Right renal pelvis (tissue), 4 donors: ENCODE data around the gene CAPZB. TPM values are rescaled to one million over a fixed set of nuclear protein-coding genes. Genes with fewer than 3 reads are reported as not detected.
"Not testable (repeated sequence)": the region's sequence is repeated elsewhere in the genome, so short reads cannot be mapped to it uniquely, and the experiment has no call there.

Experiments used
- DNase-seq, 4 donors: peaks; one replicate each; pipeline ENCODE4 v3.0.0-alpha.2; 2013; ENCODE audit warnings: low read depth in 4 of 4, low spot score in 3 of 4, missing footprints in 1 of 4
- polyA plus RNA-seq, 4 donors: library from polyadenylated mRNA; unstranded; fragments of 120-200 nt; gene quantifications; one replicate each; pipeline ENCODE4 v1.2.1, GENCODE V29; 2013; ENCODE audit not compliant: insufficient read length in 4 of 4

CAPZB gene
- polyA plus RNA-seq, 4 donors: 248 to 277 (median 264) TPM

DNA sequence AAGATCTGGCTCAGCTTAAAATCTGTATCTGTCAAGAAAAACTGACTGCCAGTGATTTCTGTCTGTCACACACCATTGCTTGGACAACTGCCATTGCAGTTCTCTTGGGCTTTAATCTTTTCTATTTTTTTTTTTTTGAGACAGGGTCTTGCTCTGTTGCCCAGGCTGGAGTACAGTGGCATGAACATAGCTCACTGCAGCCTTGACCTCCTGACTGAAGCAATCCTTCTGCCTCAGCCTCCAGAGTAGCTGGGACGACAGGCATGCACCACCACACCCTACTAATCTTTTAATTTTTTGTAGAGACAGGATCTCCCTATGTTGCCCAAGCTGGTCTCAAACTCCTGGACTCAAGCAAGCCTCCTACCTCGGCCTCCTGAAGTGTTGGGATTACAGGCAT is 14.5 kb upstream of the CAPZB start:
- DNase-seq: not testable (repeated sequence)

DNA sequence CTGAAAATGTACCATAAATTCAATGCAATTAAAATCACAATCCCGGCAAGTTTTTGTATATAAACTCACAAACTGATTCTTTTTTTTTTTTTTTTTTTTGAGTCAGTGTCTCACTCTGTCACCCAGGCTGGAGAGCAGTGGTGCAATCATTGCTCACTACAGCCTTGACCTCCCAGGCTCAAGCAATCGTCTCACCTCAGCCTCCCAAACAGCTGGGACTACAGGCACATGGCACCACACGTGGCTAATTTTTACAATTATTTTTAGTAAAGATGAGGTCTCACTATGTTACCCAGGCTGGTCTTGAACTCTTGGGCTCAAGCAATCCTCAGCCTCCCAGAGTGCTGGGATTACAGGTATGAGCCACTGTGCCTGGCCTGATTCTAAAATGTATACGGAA is 12.1 kb upstream of the CAPZB start:
- not testable (repeated sequence) for DNase-seq

DNA sequence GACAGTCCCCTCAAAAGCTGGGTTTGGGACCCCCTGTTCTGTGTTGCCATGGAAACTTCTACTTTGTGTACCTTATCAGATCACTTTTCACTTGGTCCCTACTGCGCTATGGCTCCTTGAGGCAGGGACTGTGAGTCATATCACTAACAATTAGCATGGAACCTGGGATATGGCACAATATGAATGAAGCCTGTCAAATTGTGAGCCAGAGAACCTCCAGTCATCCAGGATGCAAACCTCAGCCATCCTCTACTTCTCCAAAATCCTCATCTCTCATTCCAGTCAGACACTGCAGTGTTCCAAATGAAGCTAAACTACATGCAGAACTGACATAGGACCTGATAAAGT is 11.2 kb upstream of the CAPZB start:
- DNase-seq: no peak

DNA sequence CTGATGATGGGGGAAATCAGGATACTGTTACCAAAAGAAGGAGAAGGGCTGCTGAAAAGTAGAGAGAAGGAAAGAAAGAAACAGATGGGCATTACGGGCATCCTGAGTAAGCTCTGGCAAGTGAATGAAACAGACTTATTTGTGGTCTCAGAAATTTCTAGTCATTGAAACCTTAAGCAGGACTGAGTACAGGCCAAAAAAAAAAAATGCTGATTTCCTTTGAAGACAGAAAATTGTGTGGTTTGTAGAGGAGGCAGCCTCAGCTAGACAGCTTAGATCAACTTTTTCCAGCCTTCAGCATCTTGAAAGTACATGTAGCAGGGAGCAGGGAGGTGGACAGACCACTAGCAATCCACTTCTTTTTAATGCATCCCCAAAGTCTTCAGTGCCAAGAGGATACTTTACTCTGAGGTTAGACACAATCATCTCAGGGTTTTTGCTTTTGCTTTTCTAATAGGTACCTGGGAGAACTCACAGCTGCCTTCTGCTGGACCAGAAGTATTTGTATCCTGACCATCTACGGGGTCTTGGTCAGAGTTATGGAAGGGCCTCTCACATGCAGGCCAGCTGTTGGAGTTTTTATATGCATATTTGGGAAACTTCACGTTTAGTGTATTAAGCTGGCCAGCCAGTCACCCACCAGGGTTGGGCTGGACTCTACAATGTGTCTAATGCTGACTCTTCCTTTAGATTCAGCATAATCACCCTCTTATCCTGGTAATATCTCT is 10.6 kb upstream of the CAPZB start:
- no peak for DNase-seq

DNA sequence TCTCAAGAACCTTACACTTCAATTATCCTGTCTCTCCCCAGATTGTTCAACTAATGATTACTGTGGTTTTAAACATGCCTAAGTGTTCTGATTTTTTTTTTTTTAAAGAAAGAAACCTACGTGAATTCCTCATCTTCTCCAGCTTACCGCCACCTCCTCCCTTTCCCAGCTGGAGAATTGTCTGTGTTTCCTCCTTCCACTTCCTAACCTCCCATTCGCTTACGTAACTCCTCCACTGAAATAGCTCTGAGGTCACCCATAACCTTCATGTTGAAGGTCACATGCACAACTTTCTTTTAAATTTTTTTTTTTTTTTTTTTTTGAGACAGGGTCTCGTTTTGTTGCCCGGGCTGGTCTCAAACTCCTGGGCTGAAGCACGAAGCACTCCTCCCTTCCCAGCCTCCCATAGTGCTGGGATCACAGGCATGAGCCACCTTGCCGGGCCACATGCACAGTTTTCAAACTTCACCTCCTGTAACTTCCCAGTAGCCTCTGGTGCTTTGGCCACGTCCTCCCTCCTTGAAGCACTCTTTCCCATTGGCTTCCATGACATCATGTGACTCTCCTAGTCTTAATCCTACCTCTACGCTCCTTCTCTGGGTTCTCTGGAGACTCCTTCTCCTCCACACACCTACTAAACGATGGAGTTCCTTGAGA is 9.8 kb upstream of the CAPZB start:
- DNase-seq: no peak

DNA sequence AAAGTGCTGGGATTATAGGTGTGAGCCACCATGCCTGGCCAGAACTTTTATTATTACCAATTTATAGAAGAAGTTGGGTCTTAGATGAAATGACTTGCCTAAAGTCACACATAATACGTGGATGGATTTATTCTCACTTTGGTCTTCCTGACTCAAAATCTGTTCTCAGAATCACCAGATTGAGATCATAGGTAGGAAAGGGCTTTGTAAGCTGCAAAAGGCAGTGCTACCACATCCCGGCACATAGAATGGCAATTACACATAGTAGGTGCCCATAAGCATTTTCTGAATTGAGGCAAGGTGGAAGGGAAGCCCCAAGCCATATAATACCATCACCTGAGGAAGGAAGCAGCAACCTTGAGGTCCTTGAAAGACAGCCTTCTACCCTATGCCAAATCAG is 8.2 kb upstream of the CAPZB start:
- no peak for DNase-seq

DNA sequence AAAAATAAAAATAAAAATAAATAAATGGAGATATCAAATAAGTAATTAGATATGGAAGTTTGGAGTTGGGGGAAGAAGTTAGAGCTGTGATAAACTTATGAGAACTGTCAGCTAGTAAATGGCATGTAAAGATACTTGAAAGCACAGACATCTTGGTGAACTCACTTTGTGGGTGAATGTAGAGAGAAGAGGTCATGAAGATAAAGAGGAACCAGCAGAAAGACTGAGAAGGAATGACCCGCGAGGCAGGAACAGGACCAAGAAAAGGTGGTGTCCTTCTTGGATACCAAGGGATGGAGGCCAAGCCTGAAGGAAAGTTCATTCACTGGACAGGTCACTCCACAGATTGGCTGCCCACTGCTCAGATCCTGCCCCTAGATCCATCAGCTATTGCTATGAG is 4.7 kb upstream of the CAPZB start:
- DNase-seq: no peak

DNA sequence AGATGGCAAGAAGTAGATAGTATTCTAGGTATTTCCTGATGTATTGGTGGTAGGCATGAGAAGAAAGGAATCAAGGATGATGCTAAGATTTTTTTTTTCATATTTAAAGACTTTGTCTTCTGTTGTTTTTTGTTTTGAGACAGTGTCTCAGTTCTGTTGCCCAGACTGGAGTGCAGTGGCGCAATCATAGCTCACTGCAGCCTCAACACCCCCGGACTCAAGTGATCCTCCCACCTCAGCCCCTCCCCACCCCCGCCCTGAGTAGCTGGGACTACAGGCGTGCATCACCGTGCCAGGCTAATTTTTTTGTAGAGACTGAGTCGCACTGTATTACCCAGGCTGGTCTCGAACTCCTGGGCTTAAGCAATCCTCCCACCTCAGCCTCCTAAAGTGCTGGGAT is 2.8 kb upstream of the CAPZB start:
- DNase-seq: no peak

DNA sequence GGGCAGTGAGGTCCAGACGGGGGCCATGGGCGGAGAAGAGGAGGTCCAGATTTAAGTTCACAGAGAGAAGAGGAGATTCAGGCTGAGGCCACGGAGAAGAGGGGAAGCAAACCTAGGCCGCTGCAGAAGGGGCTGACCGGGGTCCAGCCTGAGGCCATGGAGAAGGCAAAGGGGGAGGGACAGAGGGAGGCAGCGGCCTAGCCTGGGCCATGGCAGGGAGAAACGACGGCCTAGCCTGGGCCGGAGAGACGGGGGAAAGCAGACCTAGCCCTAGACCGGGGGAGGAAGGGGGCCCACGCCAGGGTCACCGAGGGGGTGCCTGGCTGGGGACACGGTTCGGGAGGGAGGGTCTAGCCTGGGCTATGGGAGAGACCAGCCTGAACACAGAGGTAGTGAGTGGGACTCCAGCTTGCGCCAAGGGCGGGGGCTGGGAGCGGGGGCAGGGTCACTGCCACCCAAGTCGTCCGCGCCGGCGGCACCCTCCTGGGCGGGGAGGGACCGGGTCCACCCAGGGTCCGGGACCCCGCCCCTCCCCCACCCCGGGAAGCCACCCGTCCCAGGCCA is 459 bp downstream of the CAPZB start:
- DNase-seq: no peak

DNA sequence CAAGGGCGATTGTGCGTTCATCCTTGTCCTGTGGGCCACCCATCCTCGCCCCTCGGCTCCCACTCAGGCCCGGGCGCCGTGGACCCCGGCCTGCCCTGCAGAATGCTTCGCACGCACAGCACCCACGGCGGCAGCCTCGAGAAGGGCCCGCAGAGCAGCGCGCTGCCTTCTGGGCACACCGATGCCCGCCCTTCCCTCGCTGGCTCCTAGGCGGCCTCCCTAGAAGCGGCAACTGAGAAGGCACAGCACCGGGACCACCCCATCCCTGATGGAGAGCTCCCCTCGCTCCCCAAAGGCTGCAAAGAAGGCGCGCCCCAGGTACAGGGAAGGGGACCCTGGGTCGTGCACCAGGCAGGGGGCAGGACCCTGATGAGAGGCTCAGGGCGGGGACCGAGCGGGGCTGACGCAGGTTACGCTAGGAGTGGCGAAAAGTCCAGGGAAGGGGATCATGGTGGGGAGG is 971 bp downstream of the CAPZB start:
- DNase-seq: no peak

DNA sequence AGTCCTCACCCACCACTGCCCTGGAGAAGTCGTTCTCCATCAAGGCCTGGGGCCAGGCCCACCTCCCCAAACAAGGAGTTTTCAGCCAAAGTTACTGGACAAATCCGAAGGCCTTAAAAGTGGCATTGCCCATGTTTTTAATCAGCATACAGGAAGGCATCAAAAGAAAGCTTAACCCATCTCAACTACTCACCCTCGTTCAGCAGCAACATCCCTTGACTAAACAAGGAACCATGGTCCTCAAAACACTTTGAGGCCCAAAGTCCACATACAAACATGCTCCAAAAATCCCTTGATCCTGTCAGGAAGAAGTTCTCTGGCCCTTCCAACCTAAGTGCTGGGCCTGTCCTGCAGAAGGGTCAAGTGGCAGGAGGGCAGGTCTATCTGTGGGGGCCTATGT is 1.6 kb downstream of the CAPZB start:
- DNase-seq: no peak

DNA sequence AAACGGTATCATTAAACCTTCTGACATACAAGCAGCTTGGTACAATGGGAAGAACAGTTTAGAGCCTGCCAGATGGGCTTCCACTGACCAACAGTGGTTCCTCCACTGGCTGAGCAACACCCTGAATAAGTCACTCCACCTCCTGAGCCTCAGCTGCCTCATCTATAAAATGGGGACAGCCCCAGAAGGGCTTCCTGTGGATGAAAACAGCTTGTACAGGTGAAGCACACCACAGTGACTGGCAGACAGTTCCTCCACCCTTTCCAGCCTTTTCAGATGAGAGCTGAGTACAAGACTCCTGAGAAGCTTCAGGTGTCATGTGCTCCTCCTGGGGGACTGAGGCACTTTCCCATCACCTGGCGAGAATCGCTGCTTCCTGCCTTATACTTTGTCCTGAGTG is 2.1 kb downstream of the CAPZB start:
- no peak for DNase-seq

DNA sequence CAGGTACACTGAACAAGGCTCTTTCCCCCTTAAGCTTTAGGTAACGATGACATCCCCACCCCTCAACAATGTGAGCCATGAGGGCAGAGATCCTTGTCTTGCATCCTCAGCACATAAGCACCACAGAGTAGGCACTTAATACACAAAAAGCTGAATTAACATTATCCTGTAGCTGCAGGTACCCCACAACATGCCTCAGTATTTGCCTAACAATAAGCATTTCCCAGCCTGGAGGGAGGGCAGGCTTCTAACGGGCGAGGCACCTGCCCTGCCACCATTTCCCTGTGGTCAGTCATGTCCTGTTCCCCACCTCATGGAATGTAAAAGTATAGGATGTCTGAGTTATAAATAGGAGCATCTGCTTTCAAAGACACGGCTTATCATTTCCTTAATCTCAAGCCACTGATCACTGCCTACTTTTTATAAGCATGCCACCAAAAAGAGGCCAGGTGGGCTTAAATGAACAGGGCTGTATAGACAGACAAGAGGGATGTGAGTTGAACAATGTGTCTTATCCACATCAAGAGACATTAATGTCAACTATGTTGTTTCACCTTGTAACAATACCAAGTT is 3.4 kb downstream of the CAPZB start:
- DNase-seq: no peak

DNA sequence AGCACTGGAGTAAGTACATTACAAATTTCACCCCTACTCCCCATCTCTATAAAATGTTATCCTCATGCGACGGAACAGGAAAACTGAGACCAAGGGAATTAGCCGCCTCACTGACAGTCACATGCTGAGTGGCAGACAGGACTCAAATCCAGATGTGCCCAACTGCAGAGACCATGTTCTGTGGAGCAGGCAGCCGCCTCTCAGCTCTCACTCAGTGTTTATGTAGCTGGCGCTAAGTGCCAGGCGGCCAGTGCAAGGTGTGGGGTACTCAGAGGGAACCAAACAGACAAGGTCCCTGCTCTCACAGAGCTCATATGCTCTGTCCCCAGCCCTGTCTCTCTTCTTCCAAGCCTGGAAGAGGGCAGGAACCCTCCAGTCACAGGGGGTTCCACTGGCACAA is 5.1 kb downstream of the CAPZB start:
- DNase-seq: no peak

DNA sequence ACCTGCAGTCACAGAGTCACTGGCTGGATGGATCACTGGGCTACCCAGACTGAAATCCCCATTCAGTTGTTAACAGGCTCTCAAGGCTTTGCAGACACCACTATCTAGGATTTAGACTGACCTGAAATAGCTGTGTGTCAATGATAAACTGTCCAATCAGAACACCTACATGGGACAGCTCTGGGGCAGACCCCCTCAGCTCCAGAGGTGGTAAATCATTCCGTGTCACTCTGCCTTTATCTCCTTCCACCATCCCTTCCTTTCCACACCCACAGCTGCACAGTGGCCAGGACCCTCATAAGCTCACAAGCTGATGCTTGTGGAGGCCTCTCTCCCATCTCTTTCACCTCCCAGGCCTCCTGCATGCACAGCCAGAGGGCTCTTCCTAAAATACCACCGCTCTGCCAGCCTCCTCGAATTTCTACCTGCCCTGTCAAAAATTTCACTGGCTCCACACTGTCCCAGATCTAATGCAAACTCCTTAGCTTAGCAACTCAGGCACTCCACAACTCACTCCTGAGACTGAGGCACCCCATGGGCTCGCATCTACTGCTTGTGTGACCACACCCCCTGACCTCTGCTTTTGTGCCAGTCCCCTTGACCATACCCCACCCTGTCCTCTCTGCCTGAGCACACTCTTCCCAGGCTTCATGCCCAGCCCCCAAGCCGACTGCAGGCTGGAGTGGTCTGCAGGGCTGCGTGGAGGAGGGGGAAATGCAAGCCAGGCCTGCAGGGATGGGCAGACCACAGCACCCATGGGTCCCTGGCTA is 5.8 kb downstream of the CAPZB start:
- no peak for DNase-seq

DNA sequence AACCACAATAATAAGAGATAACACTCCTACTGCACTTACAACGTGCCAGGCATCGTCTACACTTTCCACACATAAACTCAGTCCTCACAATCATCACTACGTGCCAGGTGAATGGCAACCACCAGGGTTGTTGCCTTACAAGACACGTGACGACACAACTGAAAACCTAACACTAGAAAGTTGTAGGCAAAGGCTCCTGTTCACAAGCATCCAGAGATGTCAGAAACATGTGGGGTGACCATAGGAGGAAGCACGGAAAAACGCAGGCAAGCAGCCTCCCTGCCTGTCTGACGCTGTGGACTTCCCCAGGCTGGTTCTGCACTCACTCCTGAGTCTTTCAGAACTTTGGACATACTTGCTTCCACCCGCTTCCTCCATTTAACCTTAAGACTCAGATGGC is 7.0 kb downstream of the CAPZB start:
- DNase-seq: no peak

DNA sequence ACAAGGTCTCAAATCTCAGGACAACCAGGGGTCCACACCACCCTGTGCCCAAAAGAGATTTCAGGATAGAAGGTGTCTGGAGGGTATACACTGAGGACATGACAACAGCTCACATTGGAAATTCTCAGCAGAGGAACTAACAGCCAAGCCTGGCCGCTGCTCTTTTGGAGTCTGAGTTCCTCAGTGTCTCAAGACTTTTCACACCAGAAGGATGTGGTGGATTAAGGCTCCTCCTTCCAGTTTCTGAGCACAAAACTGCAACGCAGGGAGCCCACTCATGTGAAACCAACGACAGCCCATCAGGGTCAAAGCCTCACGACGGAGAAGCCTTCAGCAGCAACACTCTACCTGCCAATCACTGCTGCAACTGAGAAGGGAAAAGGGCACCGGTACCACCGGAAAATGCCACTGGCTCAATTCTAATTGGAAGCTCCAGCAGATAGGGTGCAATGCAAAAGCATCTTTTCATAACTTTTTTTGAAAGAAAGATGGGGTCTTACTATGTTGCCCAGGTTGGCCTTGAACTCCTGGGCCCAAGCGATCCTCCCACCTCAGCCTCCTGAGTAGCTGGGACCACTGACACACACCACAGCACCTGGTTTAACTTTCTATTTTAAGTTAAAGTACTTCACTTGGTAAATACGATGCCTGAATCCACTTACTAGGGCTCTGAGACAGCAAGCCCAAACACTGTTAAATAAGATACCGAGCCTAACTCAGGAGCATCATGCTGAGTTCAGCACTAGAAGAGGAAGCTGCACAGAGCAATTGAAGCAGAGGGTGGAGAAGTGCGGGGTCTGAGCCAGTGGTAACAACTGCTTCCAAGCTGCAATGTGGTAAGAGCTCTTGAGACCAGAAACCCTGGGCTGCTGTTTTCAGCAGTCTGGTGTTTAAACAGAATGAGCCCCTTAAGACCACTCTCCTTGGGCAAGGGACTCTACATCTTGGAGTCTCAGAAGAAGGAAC is 7.8 kb downstream of the CAPZB start:
- no peak for DNase-seq

DNA sequence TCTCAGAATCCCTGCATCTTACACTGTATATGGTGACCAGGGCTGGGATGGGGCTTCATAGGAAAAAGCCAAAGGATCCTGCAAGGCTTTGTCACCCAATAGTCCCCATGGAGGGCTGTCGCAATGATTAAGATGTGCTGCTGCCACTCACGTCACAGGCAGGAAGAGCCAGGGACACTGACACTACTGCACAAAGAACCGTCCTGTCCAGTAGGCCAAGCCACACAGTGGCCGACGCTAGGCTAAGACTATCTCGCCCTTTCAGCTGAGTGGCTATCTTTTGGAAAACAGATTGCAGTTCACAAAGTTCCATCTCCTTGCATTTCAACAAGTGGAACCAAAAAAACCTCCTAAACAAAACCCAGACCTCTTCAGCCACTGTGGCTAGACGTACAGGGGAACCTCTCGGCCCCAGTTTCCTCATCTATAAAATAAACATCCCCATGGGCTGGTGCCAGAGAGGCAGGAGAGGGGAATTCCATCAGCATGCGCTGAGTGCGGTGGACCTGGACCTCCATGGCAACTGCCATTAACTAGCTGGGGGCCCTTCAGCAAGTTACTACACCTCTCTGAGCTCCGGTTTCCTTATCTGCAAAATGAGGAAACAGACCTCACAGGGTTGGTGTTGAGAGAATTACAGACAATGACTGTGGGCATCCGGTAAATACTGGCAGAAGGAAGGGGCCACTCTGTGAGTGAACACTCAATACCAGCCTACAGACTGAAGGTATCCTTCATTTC is 8.7 kb downstream of the CAPZB start:
- no peak for DNase-seq

DNA sequence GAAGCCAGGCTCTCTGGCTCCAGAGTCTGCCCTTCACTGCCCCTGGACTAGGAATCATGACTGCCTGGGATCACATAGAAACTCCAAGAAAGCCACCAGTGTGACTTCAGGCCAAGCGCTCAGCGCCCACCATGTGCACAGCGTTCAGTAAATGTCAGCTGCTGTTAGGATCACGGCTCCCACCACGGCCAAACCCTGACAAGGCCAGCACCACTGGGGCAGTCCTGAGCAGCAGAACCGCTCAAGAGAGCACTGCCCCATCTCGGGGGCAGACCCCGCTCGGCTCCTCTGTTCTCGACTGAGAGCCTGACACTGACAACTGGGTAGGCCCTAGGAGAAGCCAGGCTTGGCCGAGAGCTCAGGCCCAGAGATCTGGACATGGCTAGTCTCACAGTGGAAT is 10.0 kb downstream of the CAPZB start:
- DNase-seq: no peak
